ENCODE results near the gene RIOK2. TPM values are rescaled to one million over a fixed set of nuclear protein-coding genes. Genes with fewer than 3 reads are reported as not detected.

RIOK2 gene
- total and polyA plus RNA-seq, 4 donors: 4.1 to 11.8 (median 10.1) TPM

DNA sequence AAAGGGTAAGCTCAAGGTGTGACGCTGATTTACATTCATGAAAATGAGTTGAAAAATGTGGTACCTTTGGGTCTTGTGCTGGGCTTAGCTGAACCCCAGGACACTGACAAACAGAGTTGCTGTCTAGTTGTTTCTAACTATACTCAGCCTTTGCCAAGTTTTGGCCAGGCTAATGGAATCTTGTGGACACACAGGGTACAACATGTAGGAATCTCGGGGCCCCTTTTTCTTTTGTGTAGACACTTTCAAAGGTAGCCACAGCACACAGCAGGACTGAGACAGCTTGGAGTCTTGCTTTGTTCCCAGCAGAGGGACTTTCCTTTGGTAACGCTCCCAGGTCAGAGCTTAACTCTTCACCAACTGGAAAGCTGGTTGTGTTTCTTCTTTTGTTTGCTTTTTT, 48.4 kb downstream of the RIOK2 start:
- Histone ChIP-seq H3K9ac (ENCODE audit: low read depth in 1 of 2, low read length in 2 of 2) (no peak overlapping the region), H3K4me1 (ENCODE audit: control insufficient read depth in 4 of 4, insufficient read depth in 4 of 4, low read length in 3 of 4) (no peaks in the 10 kb centered on the region), H3K9me3 (ENCODE audit: control insufficient read depth in 4 of 4, low read length in 3 of 4) (no peaks in the 10 kb centered on the region), H3K27me3 (ENCODE audit: control insufficient read depth in 4 of 4, insufficient read depth in 4 of 4, low read length in 3 of 4) (no peaks in the 10 kb centered on the region), H3K36me3 (ENCODE audit: control insufficient read depth in 4 of 4, insufficient read depth in 3 of 4, low read depth in 1 of 4, low read length in 3 of 4) (no peaks in the 10 kb centered on the region), H3K4me3 (ENCODE audit: low read depth in 1 of 3, low read length in 3 of 3) (no peak overlapping the region), H3K27ac (ENCODE audit: low read depth in 1 of 2, low read length in 2 of 2) (no peak overlapping the region)
- TF ChIP-seq RAD21 (IDR thresholded peaks at IDR 0.05) (no peak), HNF4A (conservative IDR thresholded peaks at IDR 0.05) (no peak), CTCF (IDR thresholded peaks at IDR 0.05; ENCODE audit: low read depth, low read length, missing input control) (no peak), NR2F2 (IDR thresholded peaks at IDR 0.05) (no peak), SP1 (IDR thresholded peaks at IDR 0.05) (no peak), RXRA (IDR thresholded peaks at IDR 0.05) (no peak), FOXA1 (IDR thresholded peaks at IDR 0.05) (no peak), GABPA (IDR thresholded peaks at IDR 0.05 in 1 of 2, conservative IDR thresholded peaks at IDR 0.05 in 1 of 2) (no peak), HNF4G (IDR thresholded peaks at IDR 0.05) (no peak), YY1 (IDR thresholded peaks at IDR 0.05) (no peak), FOXA2 (IDR thresholded peaks at IDR 0.05) (no peak)
- no peak for DNase-seq (ENCODE audit: low spot score)
- 81% methylated on average over 3 of the region's 3 CpGs for whole genome bisulfite sequencing

DNA sequence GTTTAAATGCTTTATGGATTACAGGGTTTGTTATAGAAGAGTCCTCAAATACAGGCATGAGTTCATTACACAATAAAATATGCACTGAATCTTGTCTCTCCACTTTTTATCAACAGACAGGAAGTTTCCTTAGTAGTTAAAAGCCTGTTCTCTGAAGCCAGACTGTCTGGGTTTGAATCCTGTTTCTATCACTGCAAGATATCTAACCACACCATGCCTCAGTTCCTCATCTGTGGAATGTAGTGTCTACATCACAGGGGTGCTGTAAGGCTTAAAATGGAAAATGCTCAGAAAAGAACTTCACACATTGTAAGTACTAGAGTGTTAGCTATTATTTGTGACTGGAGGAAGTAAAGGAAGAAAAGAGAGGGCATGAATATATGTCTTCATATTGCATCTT, 49.9 kb downstream of the RIOK2 start:
- Histone ChIP-seq H3K4me1 (ENCODE audit: control insufficient read depth in 4 of 4, insufficient read depth in 4 of 4, low read length in 3 of 4) (no peaks in the 10 kb centered on the region), H3K27ac (ENCODE audit: low read depth in 1 of 2, low read length in 2 of 2) (no peak overlapping the region)
- TF ChIP-seq HNF4G (IDR thresholded peaks at IDR 0.05) (no peak), YY1 (IDR thresholded peaks at IDR 0.05) (no peak), SP1 (IDR thresholded peaks at IDR 0.05) (no peak), RXRA (IDR thresholded peaks at IDR 0.05) (no peak), ATF3 (IDR thresholded peaks at IDR 0.05) (no peak), HNF4A (conservative IDR thresholded peaks at IDR 0.05) (no peak), FOXA1 (IDR thresholded peaks at IDR 0.05) (no peak), RAD21 (IDR thresholded peaks at IDR 0.05) (no peak), FOXA2 (IDR thresholded peaks at IDR 0.05) (no peak), CTCF (IDR thresholded peaks at IDR 0.05; ENCODE audit: low read depth, low read length, missing input control) (no peak), GABPA (IDR thresholded peaks at IDR 0.05 in 1 of 2, conservative IDR thresholded peaks at IDR 0.05 in 1 of 2) (no peak), EGR1 (IDR thresholded peaks at IDR 0.05; ENCODE audit: low read depth in 2 of 2) (no peak), TAF1 (conservative IDR thresholded peaks at IDR 0.05) (no peak), ZBTB33 (IDR thresholded peaks at IDR 0.05) (no peak), JUND (IDR thresholded peaks at IDR 0.05) (no peak), NR2F2 (IDR thresholded peaks at IDR 0.05) (no peak), REST (IDR thresholded peaks at IDR 0.05) (no peak)
- TF ChIP-seq, protein P1, sequence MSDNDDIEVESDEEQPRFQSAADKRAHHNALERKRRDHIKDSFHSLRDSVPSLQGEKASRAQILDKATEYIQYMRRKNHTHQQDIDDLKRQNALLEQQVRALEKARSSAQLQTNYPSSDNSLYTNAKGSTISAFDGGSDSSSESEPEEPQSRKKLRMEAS (IDR thresholded peaks at IDR 0.05): no peak

More for the DNA sequence above, 49.9 kb downstream of the RIOK2 start:
- Histone ChIP-seq H3K4me3 (ENCODE audit: low read depth in 1 of 3, low read length in 3 of 3) (no peak overlapping the region), H3K36me3 (ENCODE audit: control insufficient read depth in 4 of 4, insufficient read depth in 3 of 4, low read depth in 1 of 4, low read length in 3 of 4) (no peaks in the 10 kb centered on the region), H3K27me3 (ENCODE audit: control insufficient read depth in 4 of 4, insufficient read depth in 4 of 4, low read length in 3 of 4) (no peaks in the 10 kb centered on the region), H3K9ac (ENCODE audit: low read depth in 1 of 2, low read length in 2 of 2) (no peak overlapping the region), H3K9me3 (ENCODE audit: control insufficient read depth in 4 of 4, low read length in 3 of 4) (no peaks in the 10 kb centered on the region)
- no peak for DNase-seq (ENCODE audit: low spot score)

Data from liver (tissue), 9 donors.